AG04450 (cell line): ENCODE measurements around the gene RIN3. TPM values are rescaled to one million over a fixed set of nuclear protein-coding genes. Genes with fewer than 3 reads are reported as not detected.

Source experiments
- CTCF ChIA-PET: fragments of 300-600, 350-600 bp; formaldehyde crosslinking; extraction: SDS; loops from one replicate; lab custom pipeline; 2022; ENCODE audit warnings: antibody characterized with exemption, inconsistent platforms; lab: Charles Lee
- POLR2A ChIA-PET: fragments of 350-600 bp; formaldehyde crosslinking; extraction: SDS; loops from one replicate; lab custom pipeline; 2021; ENCODE audit warnings: antibody characterized with exemption, inconsistent platforms; lab: Yijun Ruan, JAX
- DNase-seq: peaks from one replicate; pipeline ENCODE4 v3.0.0-alpha.2; 2011; ENCODE audit warnings: low read depth, low spot score
- H3K27ac ChIP-seq: one replicate; pipeline ENCODE4 v1.5.1; 2012; ENCODE audit warnings: low read depth, low read length, control low read depth
- H3K27me3 ChIP-seq: one replicate; pipeline ENCODE4 v1.6.0; 2012; ENCODE audit warnings: low read length; ENCODE audit not compliant: control insufficient read depth, insufficient read depth
- H3K4me3 ChIP-seq: 2 replicates; pipeline ENCODE4 v1.5.1; 2011; ENCODE audit warnings: mild to moderate bottlenecking, low read depth, low read length, control low read depth
- H3K9me3 ChIP-seq: 2 replicates; pipeline ENCODE4 v1.5.1; 2012; ENCODE audit warnings: low read length; ENCODE audit not compliant: control insufficient read depth, insufficient read depth
- CTCF ChIP-seq: IDR thresholded peaks from 2 replicates; pipeline ENCODE4 v1.5.1; 2011; ENCODE audit warnings: low read depth, low read length, control low read depth, inconsistent platforms
- polyA plus RNA-seq: library from polyadenylated mRNA; depleted of rRNA; stranded (reverse); fragments of >200 nt; gene quantifications from 2 replicates; pipeline ENCODE4 v1.2.3, GENCODE V29; 2011

The RIN3 gene
- polyA plus RNA-seq, 1 experiment: 3.7 TPM

GRCh38 chr14:92581206-92581605, 67.6 kb downstream of the RIN3 start:
- H3K4me3 ChIP-seq: no peak overlapping the region
- no peak overlapping the region for H3K27ac ChIP-seq
- DNase-seq: no peak
- TF ChIP-seq CTCF: no peak
- H3K9me3 ChIP-seq: no peaks in the 10 kb centered on the region; the same call in 1 of the 2 replicates
- H3K27me3 ChIP-seq: no peaks in the 10 kb centered on the region
- ChIA-PET POLR2A (no interaction called here), CTCF (no interaction called here)

GRCh38 chr14:92581966-92582566, 68.5 kb downstream of the RIN3 start:
- ChIA-PET CTCF (no interaction called here), POLR2A (no interaction called here)
- no peak for DNase-seq
- H3K4me3 ChIP-seq: no peak overlapping the region
- TF ChIP-seq CTCF: no peak
- no peaks in the 10 kb centered on the region for H3K27me3 ChIP-seq
- H3K9me3 ChIP-seq: no peaks in the 10 kb centered on the region; the same call in 1 of the 2 replicates
- H3K27ac ChIP-seq: no peak overlapping the region

DNA sequence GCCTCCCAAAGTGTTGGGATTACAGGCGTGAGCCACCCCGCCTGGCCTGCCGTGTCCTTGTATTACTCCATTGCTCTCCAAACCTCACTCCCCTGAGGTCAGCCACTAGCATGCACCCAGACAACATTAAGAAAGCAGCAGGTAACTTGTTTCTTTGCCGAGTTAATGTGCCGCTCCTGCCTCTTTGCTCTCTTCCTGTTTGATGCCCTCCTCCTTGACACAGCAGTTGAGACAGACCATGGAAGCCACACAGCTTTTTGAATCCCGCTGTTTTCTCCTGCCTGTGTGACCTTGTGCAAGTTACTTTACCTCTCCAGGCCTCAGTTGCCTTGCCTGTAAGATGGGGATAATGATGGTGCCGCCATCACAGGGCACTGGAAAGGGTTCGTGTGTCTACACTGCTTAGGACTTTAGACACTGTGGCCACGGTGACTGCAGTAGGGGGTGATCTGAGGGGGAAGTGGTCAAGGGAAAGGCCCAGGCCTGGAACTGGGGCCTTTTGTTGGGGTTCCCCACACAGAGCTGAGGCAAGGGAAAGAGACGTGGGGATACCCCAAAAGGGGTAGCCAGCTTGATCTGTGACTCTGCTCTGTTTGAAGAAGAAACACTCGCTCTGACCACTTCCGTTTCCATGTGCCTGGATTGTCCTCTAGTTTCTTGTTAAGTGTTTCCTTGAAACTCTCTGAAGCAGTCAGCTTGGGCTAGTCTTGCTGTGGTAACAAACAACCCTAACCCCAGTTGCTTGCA, 69.3 kb downstream of the RIN3 start:
- no peaks in the 10 kb centered on the region; the same call in 1 of the 2 replicates for H3K9me3 ChIP-seq
- ChIA-PET CTCF (interaction anchor here (1.0 kb wide), 1 partner anchor 104 kb away, joined by 3 read pairs; no protein-coding TSS in a partner anchor), POLR2A (no interaction called here)
- no peak overlapping the region for H3K27ac ChIP-seq
- TF ChIP-seq CTCF: no peak
- no peak overlapping the region for H3K4me3 ChIP-seq
- H3K27me3 ChIP-seq: no peaks in the 10 kb centered on the region
- no peak for DNase-seq

DNA sequence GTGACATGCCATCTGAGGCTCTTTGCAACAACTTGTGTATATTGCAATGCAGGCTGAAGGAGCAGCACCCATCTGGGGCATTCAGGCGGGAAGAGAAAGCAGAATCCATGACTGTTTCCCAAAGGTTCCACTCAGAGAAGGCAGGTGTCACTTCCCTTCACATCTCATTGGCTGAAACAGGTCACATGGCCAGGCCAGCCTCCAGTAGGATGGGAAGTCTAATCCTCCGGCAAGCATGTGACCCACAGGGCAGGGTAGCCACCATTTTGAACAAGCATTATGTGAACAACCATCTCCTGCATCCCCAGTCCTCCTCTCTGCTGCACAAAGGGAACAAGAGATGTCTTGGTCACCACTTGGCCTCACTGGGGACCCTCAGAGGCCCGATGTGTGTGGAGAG, 70.6 kb downstream of the RIN3 start:
- H3K27me3 ChIP-seq: no peaks in the 10 kb centered on the region
- ChIA-PET POLR2A (interaction anchor here (1.4 kb wide), 1 partner anchor 38 kb away, joined by 3 read pairs; no protein-coding TSS in a partner anchor), CTCF (no interaction called here)
- no peak for DNase-seq
- no peak overlapping the region for H3K4me3 ChIP-seq
- TF ChIP-seq CTCF: no peak
- no peaks in the 10 kb centered on the region; the same call in 1 of the 2 replicates for H3K9me3 ChIP-seq
- no peak overlapping the region for H3K27ac ChIP-seq

DNA sequence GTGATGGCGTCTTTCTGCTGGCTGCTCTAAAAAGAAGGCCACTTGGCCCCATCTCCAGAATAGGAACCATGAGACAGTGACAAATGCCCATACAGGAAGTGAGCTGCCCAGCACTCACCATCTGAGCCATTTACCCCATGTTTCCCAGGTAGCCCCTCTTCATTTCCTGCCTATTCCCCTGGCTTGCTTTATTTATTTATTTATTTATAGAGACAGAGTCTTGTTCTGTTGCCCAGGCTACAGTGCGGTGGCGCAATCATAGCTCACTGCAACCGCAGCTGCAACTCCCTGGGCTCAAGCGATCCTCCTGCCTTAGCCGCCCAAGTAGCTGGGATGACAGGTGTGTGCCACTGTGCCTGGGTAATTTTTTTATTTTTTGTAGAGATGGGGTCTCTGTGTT, 71.2 kb downstream of the RIN3 start:
- CTCF ChIA-PET: interaction anchor here (0.8 kb wide), 1 partner anchor 449 kb away, joined by 3 read pairs; no protein-coding TSS in a partner anchor
- no peak for TF ChIP-seq CTCF

More for the DNA sequence above, 71.2 kb downstream of the RIN3 start:
- no peaks in the 10 kb centered on the region; the same call in 1 of the 2 replicates for H3K9me3 ChIP-seq
- no peaks in the 10 kb centered on the region for H3K27me3 ChIP-seq
- no peak overlapping the region for H3K4me3 ChIP-seq
- POLR2A ChIA-PET: interaction anchor here (1.4 kb wide), 1 partner anchor 39 kb away, joined by 3 read pairs; no protein-coding TSS in a partner anchor
- H3K27ac ChIP-seq: no peak overlapping the region
- DNase-seq: no peak
